IMR-90 (cell line): ENCODE data around the gene LAMA2. TPM values are rescaled to one million over a fixed set of nuclear protein-coding genes. Genes with fewer than 3 reads are reported as not detected.
A peak's percentile ranks its signal among the peaks of the same experiment; 100 is the strongest.

Experiments
- ATAC-seq: fragments of 200-7000 bp; cut with Tn5 transposase; 2 replicates; pipeline ENCODE4 v1.9.1; 2020; ENCODE audit warnings: low read depth, mild to moderate bottlenecking, moderate library complexity
- BruUV-seq: library from RNA; stranded (reverse); fragments of 400-500 nt; replicated peaks from 2 replicates; lab custom pipeline; 2021; lab: Mats Ljungman, UMichigan
- CTCF ChIA-PET: fragments of 300-600 bp; formaldehyde crosslinking; extraction: SDS; loops from one replicate; lab custom pipeline; 2021; ENCODE audit warnings: antibody characterized with exemption; lab: Yijun Ruan, JAX
- POLR2A ChIA-PET: fragments of 300-600 bp; sonication (Branson Sonifier 250); formaldehyde crosslinking; loops from one replicate; lab custom pipeline; 2022; ENCODE audit warnings: antibody characterized with exemption; ENCODE audit not compliant: unreplicated experiment; lab: Charles Lee
- DNase-seq: peaks from one replicate; pipeline ENCODE4 v3.0.0; 2013
- H2AFZ ChIP-seq: replicated peaks from 2 replicates; pipeline ENCODE3; 2013; ENCODE audit warnings: low read length, mild to moderate bottlenecking; ENCODE audit not compliant: poor library complexity
- H2AK5ac ChIP-seq: 2 replicates; pipeline ENCODE4 v1.6.1; 2013; ENCODE audit warnings: low read depth, low read length, inconsistent platforms
- H2AK9ac ChIP-seq: replicated peaks from 2 replicates; pipeline ENCODE3; 2013; ENCODE audit warnings: mild to moderate bottlenecking, low read depth, low read length, moderate library complexity; ENCODE audit not compliant: poor library complexity
- H2BK120ac ChIP-seq: 2 replicates; pipeline ENCODE4 v1.6.1; 2013; ENCODE audit warnings: low read depth, low read length, inconsistent platforms
- H2BK15ac ChIP-seq: 3 replicates; pipeline ENCODE4 v1.6.1; 2013; ENCODE audit warnings: low read depth, low read length, inconsistent platforms
- H2BK20ac ChIP-seq: 2 replicates; pipeline ENCODE4 v1.6.1; 2013; ENCODE audit warnings: low read depth, mild to moderate bottlenecking, inconsistent platforms, low read length, moderate library complexity
- H2BK5ac ChIP-seq: 2 replicates; pipeline ENCODE4 v1.6.1; 2013; ENCODE audit warnings: mild to moderate bottlenecking, low read depth, low read length, inconsistent platforms; ENCODE audit not compliant: poor library complexity, severe bottlenecking
- H3K14ac ChIP-seq: replicated peaks from 2 replicates; pipeline ENCODE4 v1.6.1; 2013; ENCODE audit warnings: low read depth, low read length, inconsistent platforms
- H3K18ac ChIP-seq: 2 replicates; pipeline ENCODE4 v1.6.1; 2013; ENCODE audit warnings: low read depth, low read length, control low read depth
- H3K23ac ChIP-seq: 2 replicates; pipeline ENCODE4 v1.6.1; 2013; ENCODE audit warnings: low read depth, low read length, inconsistent platforms
- H3K27ac ChIP-seq: 2 replicates; pipeline ENCODE4 v1.5.1; 2013; ENCODE audit warnings: mild to moderate bottlenecking, control low read depth, low read length; ENCODE audit not compliant: insufficient read depth
- H3K27me3 ChIP-seq: 2 replicates; pipeline ENCODE4 v1.6.1; 2013; ENCODE audit warnings: low read length; ENCODE audit not compliant: control insufficient read depth, insufficient read depth
- H3K36me3 ChIP-seq: 2 replicates; pipeline ENCODE4 v1.6.1; 2013; ENCODE audit warnings: low read length, mixed read lengths; ENCODE audit not compliant: control insufficient read depth, insufficient read depth
- H3K4ac ChIP-seq: 2 replicates; pipeline ENCODE4 v1.6.1; 2013; ENCODE audit warnings: low read depth, low read length, inconsistent platforms
- H3K4me1 ChIP-seq: 2 replicates; pipeline ENCODE4 v1.6.1; 2013; ENCODE audit warnings: low read length, mixed read lengths; ENCODE audit not compliant: control insufficient read depth, insufficient read depth
- H3K4me2 ChIP-seq: 2 replicates; pipeline ENCODE4 v1.6.1; 2013; ENCODE audit warnings: low read depth, mild to moderate bottlenecking, control low read depth, low read length, moderate library complexity
- H3K4me3 ChIP-seq: 2 replicates; pipeline ENCODE4 v1.5.1; 2013; ENCODE audit warnings: low read depth, mild to moderate bottlenecking, control low read depth, low read length, moderate library complexity; ENCODE audit not compliant: insufficient read depth
- H3K56ac ChIP-seq: 2 replicates; pipeline ENCODE4 v1.6.1; 2013; ENCODE audit warnings: low read length, inconsistent platforms; ENCODE audit not compliant: insufficient read depth; ENCODE audit errors: extremely low read depth
- H3K79me1 ChIP-seq, 2 experiments: 2 replicates each; pipeline ENCODE4 v1.6.1; 2013; ENCODE audit warnings: low read length in 2 of 2, inconsistent platforms in 1 of 2, low read depth in 1 of 2
- H3K9ac ChIP-seq: 2 replicates; pipeline ENCODE4 v1.6.1; 2013; ENCODE audit warnings: low read depth, low read length, control low read depth
- H3K9me1 ChIP-seq: 2 replicates; pipeline ENCODE4 v1.6.1; 2013; ENCODE audit warnings: low read length, inconsistent platforms; ENCODE audit not compliant: insufficient read depth
- H3K9me3 ChIP-seq: 2 replicates; pipeline ENCODE4 v1.6.1; 2013; ENCODE audit warnings: low read length; ENCODE audit not compliant: control insufficient read depth, insufficient read depth
- H4K20me1 ChIP-seq: 2 replicates; pipeline ENCODE4 v1.6.1; 2013; ENCODE audit warnings: low read length, inconsistent platforms; ENCODE audit not compliant: insufficient read depth
- H4K5ac ChIP-seq: 2 replicates; pipeline ENCODE4 v1.6.1; 2013; ENCODE audit warnings: mild to moderate bottlenecking, low read depth, low read length, control low read depth
- H4K8ac ChIP-seq, 2 experiments: 2 replicates each; pipeline ENCODE4 v1.6.1; 2013; ENCODE audit warnings: low read depth in 2 of 2, low read length in 2 of 2, control low read depth in 1 of 2, inconsistent platforms in 1 of 2
- H4K91ac ChIP-seq: 2 replicates; pipeline ENCODE4 v1.6.1; 2013; ENCODE audit warnings: low read depth, low read length, inconsistent platforms; ENCODE audit not compliant: insufficient read depth
- FOS ChIP-seq: fragments of 150-350 bp; IDR thresholded peaks from 2 replicates; pipeline ENCODE4 v1.6.1; 2016; ENCODE audit warnings: low read depth, low read length
- MAFK ChIP-seq: IDR thresholded peaks from 2 replicates; pipeline ENCODE4 v1.6.1; 2012; ENCODE audit warnings: low read depth, low read length, improper control_type of control experiment
- MXI1 ChIP-seq: IDR thresholded peaks from 2 replicates; pipeline ENCODE4 v1.6.1; 2012; ENCODE audit warnings: low read depth, mild to moderate bottlenecking, low read length, moderate library complexity, borderline replicate concordance
- NFE2L2 ChIP-seq: fragments of 150-350 bp; IDR thresholded peaks from 2 replicates; pipeline ENCODE4 v1.6.1; 2016; ENCODE audit warnings: low read depth, mild to moderate bottlenecking, low read length
- RAD21 ChIP-seq: IDR thresholded peaks from 2 replicates; pipeline ENCODE4 v1.6.1; 2012; ENCODE audit warnings: low read length, improper control_type of control experiment
- WGBS, 2 experiments: methylation state at CpG; one replicate each; pipeline versions ENCODE4 v1.1.5 to v1.1.7; 2013; ENCODE audit warnings: missing lambda C conversion rate in 2 of 2; ENCODE audit not compliant: insufficient read length in 1 of 2; ENCODE audit errors: extremely low coverage in 2 of 2; 5-methylcytosine and 5-hydroxymethylcytosine counted together
- dilution Hi-C: fragments of 300-500 bp; cut with HindIII; formaldehyde crosslinking; loops from one replicate; pipeline ENCODE4 v1.14.3; 2018; ENCODE audit warnings: low sequenced_read_pairs; ENCODE audit not compliant: unreplicated experiment
- in situ Hi-C: fragments of 300-500 bp; cut with MboI; formaldehyde crosslinking; loops from 3 replicates; pipeline ENCODE4 v1.14.3; 2019; ENCODE audit warnings: low sequenced_read_pairs, inconsistent platforms, mixed read lengths
- intact Hi-C: fragments of 100-400 bp; cut with micrococcal nuclease; formaldehyde crosslinking; loops from 2 replicates; pipeline ENCODE4 v1.10.0; 2022
- polyA plus RNA-seq, 3 experiments: library from polyadenylated mRNA; depleted of rRNA; stranded (reverse); fragments of >200 nt; gene quantifications; 2 replicates each; pipeline ENCODE4 v1.2.3, GENCODE V29; 2012; ENCODE audit warnings: low replicate concordance in 1 of 3
- total RNA-seq: library from RNA; depleted of rRNA; stranded (reverse); fragments of >200 nt; gene quantifications from 2 replicates; pipeline ENCODE4 v1.2.3, GENCODE V29; 2012

Gene LAMA2
- total and polyA plus RNA-seq, 2 of the 4 experiments (the other 2 are of a cell fraction), result 9.9 to 13.3 TPM

DNA sequence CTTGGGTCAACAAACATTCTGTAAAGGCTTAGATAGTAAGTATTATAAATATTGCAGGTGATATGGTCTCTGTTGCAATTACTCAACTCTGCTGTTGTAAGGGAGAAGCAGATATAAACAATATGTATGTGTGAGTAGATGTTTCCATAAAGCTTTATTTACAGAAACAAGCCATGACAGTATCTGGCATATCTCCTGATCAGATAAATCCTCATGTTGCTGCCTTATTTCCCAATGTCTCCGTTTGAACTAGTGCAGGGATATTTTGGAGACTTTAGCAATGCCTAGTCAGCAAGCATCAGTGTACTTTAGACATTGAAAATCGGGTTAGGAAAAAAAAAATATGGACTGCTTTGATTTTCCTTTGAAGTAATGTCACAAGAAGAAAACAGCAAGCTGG, 96.1 kb downstream of the LAMA2 start:
- no peak overlapping the region for H4K5ac ChIP-seq
- ChIA-PET POLR2A (no interaction called here), CTCF (interaction anchor here (0.6 to 0.7 kb wide), 2 partner anchors 10 to 174 kb away, joined by 3 read pairs; no protein-coding TSS in a partner anchor)
- H3K4me1 ChIP-seq, result no peaks in the 10 kb centered on the region
- no peak overlapping the region for H3K4me2 ChIP-seq
- no peaks in the 10 kb centered on the region for H3K9me3 ChIP-seq
- no peak overlapping the region for H2BK120ac ChIP-seq
- no TSS peak for BruUV-seq
- 0% methylated on average over 1 of the region's 2 CpGs; no CpG with 5 or more reads in 1 of the 2 experiments for WGBS, 2 experiments
- H3K14ac ChIP-seq, result no peak overlapping the region
- intact Hi-C loops (no loop called here), in situ Hi-C loops (no loop called here), dilution Hi-C loops (no loop called here)
- H4K8ac ChIP-seq, result no peak overlapping the region
- H3K4me3 ChIP-seq, result no peak overlapping the region
- DNase-seq (peak; percentile 49), ATAC-seq (peak; percentile 37)
- H3K4ac ChIP-seq, result no peak overlapping the region
- H3K23ac ChIP-seq, result no peak overlapping the region
- H2AK9ac ChIP-seq, result no peak overlapping the region
- no peak overlapping the region for H2BK15ac ChIP-seq
- no peaks in the 10 kb centered on the region for H3K36me3 ChIP-seq
- H2BK20ac ChIP-seq, result no peak overlapping the region
- H3K18ac ChIP-seq, result no peak overlapping the region
- no peak overlapping the region for H2AFZ ChIP-seq
- H3K9me1 ChIP-seq, result no peaks in the 10 kb centered on the region
- no peak overlapping the region for H2AK5ac ChIP-seq
- no peaks in the 10 kb centered on the region for H4K20me1 ChIP-seq
- no peaks in the 10 kb centered on the region for H3K27me3 ChIP-seq
- TF ChIP-seq NFE2L2 (no peak), RAD21 (no peak), FOS (no peak), MAFK (no peak), MXI1 (no peak)
- H3K56ac ChIP-seq, result no peak overlapping the region
- H3K27ac ChIP-seq, result no peak overlapping the region
- H3K9ac ChIP-seq, result no peak overlapping the region
- H4K91ac ChIP-seq, result no peak overlapping the region
- H3K79me1 ChIP-seq, result no peaks in the 10 kb centered on the region
- H2BK5ac ChIP-seq, result no peak overlapping the region
